GM23248 (cell line): ENCODE measurements around the gene SUN5. TPM values are rescaled to one million over a fixed set of nuclear protein-coding genes. Genes with fewer than 3 reads are reported as not detected.

Experiments used
- DNase-seq: peaks from one replicate; pipeline ENCODE4 v3.0.0-alpha.2; 2015
- H2AFZ ChIP-seq: fragments of 200-600 bp; sonication (generic); 2 replicates; pipeline ENCODE4 v1.6.1; 2016; ENCODE audit warnings: antibody characterized with exemption
- H3F3A ChIP-seq: fragments of 200-600 bp; sonication (generic); 2 replicates; pipeline ENCODE4 v1.6.1; 2016; ENCODE audit warnings: mild to moderate bottlenecking, antibody characterized with exemption, mixed run types; ENCODE audit not compliant: insufficient read depth
- H3K27ac ChIP-seq: fragments of 200-600 bp; sonication (generic); 2 replicates; pipeline ENCODE4 v1.5.1; 2016; ENCODE audit warnings: mild to moderate bottlenecking
- H3K27me3 ChIP-seq: fragments of 200-600 bp; sonication (generic); replicated peaks from 2 replicates; pipeline ENCODE4 v1.6.1; 2016; ENCODE audit warnings: mild to moderate bottlenecking; ENCODE audit not compliant: insufficient read depth
- H3K36me3 ChIP-seq: fragments of 200-600 bp; sonication (generic); 2 replicates; pipeline ENCODE4 v1.6.1; 2016; ENCODE audit warnings: low read depth, mild to moderate bottlenecking
- H3K4me1 ChIP-seq: fragments of 200-600 bp; sonication (generic); 2 replicates; pipeline ENCODE4 v1.6.1; 2016; ENCODE audit warnings: mild to moderate bottlenecking; ENCODE audit not compliant: insufficient read depth
- H3K4me2 ChIP-seq: fragments of 200-600 bp; sonication (generic); one replicate; pipeline ENCODE4 v1.6.1; 2016; ENCODE audit warnings: mild to moderate bottlenecking; ENCODE audit not compliant: unreplicated experiment
- H3K4me3 ChIP-seq: fragments of 200-600 bp; sonication (generic); 2 replicates; pipeline ENCODE4 v1.5.1; 2016; ENCODE audit warnings: mild to moderate bottlenecking
- H3K79me2 ChIP-seq: fragments of 200-600 bp; sonication (generic); 2 replicates; pipeline ENCODE4 v1.6.1; 2016; ENCODE audit warnings: mild to moderate bottlenecking; ENCODE audit not compliant: insufficient read depth
- H3K9ac ChIP-seq: fragments of 200-600 bp; sonication (generic); 2 replicates; pipeline ENCODE4 v1.6.1; 2016; ENCODE audit warnings: mild to moderate bottlenecking
- H3K9me2 ChIP-seq: fragments of 200-600 bp; sonication (generic); 2 replicates; pipeline ENCODE4 v1.6.1; 2016; ENCODE audit warnings: mixed run types, mild to moderate bottlenecking, moderate library complexity; ENCODE audit not compliant: insufficient read depth
- H3K9me3 ChIP-seq: fragments of 200-600 bp; sonication (generic); one replicate; pipeline ENCODE4 v1.6.1; 2017; ENCODE audit warnings: low read depth
- H4K20me1 ChIP-seq: fragments of 200-600 bp; sonication (generic); 2 replicates; pipeline ENCODE4 v1.6.0; 2016; ENCODE audit not compliant: insufficient read depth
- EZH2 ChIP-seq: fragments of 200-600 bp; sonication (generic); IDR thresholded peaks from 2 replicates; pipeline ENCODE4 v1.6.1; 2018; ENCODE audit warnings: antibody characterized with exemption, mild to moderate bottlenecking; ENCODE audit not compliant: insufficient read depth, poor library complexity, severe bottlenecking
- EZH2phosphoT487 ChIP-seq: fragments of 200-600 bp; sonication (generic); IDR thresholded peaks from 2 replicates; pipeline ENCODE4 v1.6.1; 2018; ENCODE audit warnings: antibody characterized with exemption, moderate library complexity, mild to moderate bottlenecking, low read depth; ENCODE audit not compliant: insufficient read depth
- WGBS, 2 experiments: methylation state at CpG; one replicate each; pipeline ENCODE4 v1.1.6; 2015 to 2017; ENCODE audit warnings: low lambda C conversion rate in 2 of 2, low coverage in 1 of 2; ENCODE audit errors: missing lambda C conversion rate in 2 of 2; 5-methylcytosine and 5-hydroxymethylcytosine counted together
- in situ Hi-C: fragments of 300-500 bp; cut with MboI; formaldehyde crosslinking; loops from 2 replicates; pipeline ENCODE4 v1.15.0; 2020
- polyA plus RNA-seq: library from polyadenylated mRNA; unstranded; fragments of >200 nt; fragmentation: Nextera tagmentation; extraction: Ambion mirVana; gene quantifications from 2 replicates; pipeline ENCODE4 v1.2.1, GENCODE V29; 2016
- total RNA-seq: library from RNA; depleted of rRNA; stranded (reverse); fragments of >200 nt; shearing (Covaris generic); gene quantifications from 2 replicates; pipeline ENCODE4 v1.2.3, GENCODE V29; 2014

SUN5 gene
- total and polyA plus RNA-seq, 2 experiments from 2014 or later, result not detected

DNA sequence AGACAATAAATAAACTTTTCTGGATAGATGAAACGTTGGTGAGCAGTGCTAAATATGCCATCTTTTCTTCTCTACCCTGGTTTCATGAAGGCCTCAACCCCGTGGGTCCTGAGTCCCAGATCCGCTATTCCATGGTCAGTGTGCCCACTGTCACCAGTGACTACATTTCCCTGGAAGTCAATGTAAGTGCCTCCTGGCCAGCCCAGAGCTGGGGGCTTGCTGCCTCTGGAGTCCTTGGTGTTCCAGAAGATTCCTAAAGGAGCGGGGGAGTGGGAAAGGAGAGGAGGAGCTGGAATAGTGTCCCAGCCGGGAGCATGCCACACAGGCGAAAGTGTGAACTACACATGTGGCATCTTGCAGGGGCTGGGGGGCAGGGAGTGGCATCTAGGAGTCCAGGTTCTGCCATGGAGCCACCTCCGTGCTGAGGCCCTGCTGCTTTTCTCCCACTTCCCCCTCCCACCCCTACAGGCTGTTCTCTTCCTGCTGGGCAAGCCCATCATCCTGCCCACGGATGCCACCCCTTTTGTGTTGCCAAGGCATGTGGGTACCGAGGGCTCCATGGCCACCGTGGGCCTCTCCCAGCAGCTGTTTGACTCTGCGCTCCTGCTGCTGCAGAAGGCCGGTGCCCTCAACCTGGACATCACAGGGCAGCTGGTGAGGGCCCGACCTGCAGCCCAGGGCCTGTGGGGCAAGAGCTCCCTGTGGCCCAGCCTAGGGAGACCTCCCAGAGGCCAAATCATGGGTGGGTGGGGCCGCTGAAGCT, 14.1 kb upstream of the SUN5 start:
- no peaks in the 10 kb centered on the region for H3K4me1 ChIP-seq
- H3K4me3 ChIP-seq, result no peak overlapping the region
- no peak overlapping the region for H3K27ac ChIP-seq
- H3K9me3 ChIP-seq, result no peaks in the 10 kb centered on the region
- no peaks in the 10 kb centered on the region for H3K9me2 ChIP-seq
- H3K4me2 ChIP-seq, result no peak overlapping the region
- TF ChIP-seq EZH2 (no peak), EZH2phosphoT487 (no peak)
- H3K27me3 ChIP-seq, result peaks cover 33% of the 10 kb centered on the region
- no peak for DNase-seq
- WGBS, 2 experiments, result 31 to 45% methylated on average over 12 to 14 of the region's 14 CpGs
- no peaks in the 10 kb centered on the region for H3K36me3 ChIP-seq
- H3F3A ChIP-seq, result no peaks in the 10 kb centered on the region
- H3K79me2 ChIP-seq, result no peaks in the 10 kb centered on the region
- no peak overlapping the region for H2AFZ ChIP-seq
- in situ Hi-C loops, result no loop called here
- H3K9ac ChIP-seq, result no peak overlapping the region
- H4K20me1 ChIP-seq, result no peaks in the 10 kb centered on the region

DNA sequence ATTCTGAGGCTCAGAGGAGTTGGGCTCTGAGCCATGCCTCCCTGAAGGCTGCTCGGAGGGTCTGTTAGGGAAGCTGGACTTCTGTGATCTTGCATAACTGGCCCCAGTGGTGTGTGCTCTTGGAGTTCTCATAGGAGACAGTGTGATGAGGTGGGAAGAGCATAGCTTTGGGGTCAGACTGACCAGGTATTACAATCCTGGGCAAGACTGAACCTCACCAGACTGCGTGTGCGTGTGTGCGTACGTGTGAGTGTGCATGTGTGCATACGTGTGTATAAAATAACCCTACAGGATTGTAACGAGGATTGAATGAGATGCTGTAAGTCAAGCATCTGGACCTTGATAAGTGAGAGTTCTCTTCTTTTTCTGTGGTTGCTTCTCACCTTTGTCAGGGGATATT, 13.3 kb upstream of the SUN5 start:
- Histone ChIP-seq H3K9me2 (no peaks in the 10 kb centered on the region), H3K4me2 (no peak overlapping the region), H3K9ac (no peak overlapping the region), H3K4me3 (no peak overlapping the region), H2AFZ (no peak overlapping the region), H3K4me1 (no peaks in the 10 kb centered on the region), H4K20me1 (no peaks in the 10 kb centered on the region), H3K36me3 (no peaks in the 10 kb centered on the region), H3K27ac (no peak overlapping the region), H3K79me2 (no peaks in the 10 kb centered on the region), H3K9me3 (no peaks in the 10 kb centered on the region), H3K27me3 (peaks cover 41% of the 10 kb centered on the region), H3F3A (no peaks in the 10 kb centered on the region)
- WGBS, 2 experiments, result 52 to 54% methylated on average over 7 of the region's 7 CpGs
- no peak for TF ChIP-seq EZH2phosphoT487
- no peak for TF ChIP-seq EZH2
- in situ Hi-C loops, result no loop called here
- DNase-seq, result no peak

DNA sequence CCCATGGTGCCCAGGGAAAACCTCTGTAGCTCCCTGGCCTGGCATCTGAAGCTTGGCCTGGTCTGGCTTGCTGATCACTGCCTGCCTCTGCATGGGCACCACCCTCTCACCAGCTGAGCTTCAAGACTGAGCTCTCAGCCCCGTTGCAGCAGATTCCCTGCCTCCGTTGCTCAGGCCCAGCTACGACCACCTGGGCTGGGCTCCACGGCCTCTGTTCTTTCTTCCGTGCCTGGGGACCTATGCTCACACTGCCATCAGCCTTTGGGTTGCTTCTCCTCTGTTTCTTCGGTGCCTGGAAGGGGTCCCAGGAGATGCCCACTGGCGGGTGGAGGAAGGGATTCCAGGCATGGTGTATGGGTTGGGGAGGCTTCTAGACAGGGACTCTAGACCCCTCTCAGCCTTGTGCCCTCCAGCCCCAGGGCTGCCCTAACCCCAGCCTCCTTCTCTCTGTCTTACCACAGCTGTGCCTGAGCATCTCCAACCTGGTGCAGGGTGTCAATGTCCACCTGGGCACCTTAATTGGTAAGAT, 12.4 kb upstream of the SUN5 start:
- WGBS, 2 experiments, result 19 to 23% methylated on average over 7 of the region's 7 CpGs
- no peaks in the 10 kb centered on the region for H4K20me1 ChIP-seq
- no peak overlapping the region for H3K27ac ChIP-seq
- in situ Hi-C loops, result no loop called here
- H3K36me3 ChIP-seq, result no peaks in the 10 kb centered on the region
- no peak overlapping the region for H2AFZ ChIP-seq
- no peaks in the 10 kb centered on the region for H3K9me2 ChIP-seq
- DNase-seq, result no peak
- no peaks in the 10 kb centered on the region for H3K9me3 ChIP-seq
- no peaks in the 10 kb centered on the region for H3K79me2 ChIP-seq
- TF ChIP-seq EZH2 (no peak), EZH2phosphoT487 (no peak)
- H3K9ac ChIP-seq, result no peak overlapping the region
- no peak overlapping the region for H3K4me3 ChIP-seq
- no peak overlapping the region for H3K4me2 ChIP-seq
- peaks cover 44% of the 10 kb centered on the region for H3K27me3 ChIP-seq
- H3K4me1 ChIP-seq, result no peaks in the 10 kb centered on the region
- no peaks in the 10 kb centered on the region for H3F3A ChIP-seq

DNA sequence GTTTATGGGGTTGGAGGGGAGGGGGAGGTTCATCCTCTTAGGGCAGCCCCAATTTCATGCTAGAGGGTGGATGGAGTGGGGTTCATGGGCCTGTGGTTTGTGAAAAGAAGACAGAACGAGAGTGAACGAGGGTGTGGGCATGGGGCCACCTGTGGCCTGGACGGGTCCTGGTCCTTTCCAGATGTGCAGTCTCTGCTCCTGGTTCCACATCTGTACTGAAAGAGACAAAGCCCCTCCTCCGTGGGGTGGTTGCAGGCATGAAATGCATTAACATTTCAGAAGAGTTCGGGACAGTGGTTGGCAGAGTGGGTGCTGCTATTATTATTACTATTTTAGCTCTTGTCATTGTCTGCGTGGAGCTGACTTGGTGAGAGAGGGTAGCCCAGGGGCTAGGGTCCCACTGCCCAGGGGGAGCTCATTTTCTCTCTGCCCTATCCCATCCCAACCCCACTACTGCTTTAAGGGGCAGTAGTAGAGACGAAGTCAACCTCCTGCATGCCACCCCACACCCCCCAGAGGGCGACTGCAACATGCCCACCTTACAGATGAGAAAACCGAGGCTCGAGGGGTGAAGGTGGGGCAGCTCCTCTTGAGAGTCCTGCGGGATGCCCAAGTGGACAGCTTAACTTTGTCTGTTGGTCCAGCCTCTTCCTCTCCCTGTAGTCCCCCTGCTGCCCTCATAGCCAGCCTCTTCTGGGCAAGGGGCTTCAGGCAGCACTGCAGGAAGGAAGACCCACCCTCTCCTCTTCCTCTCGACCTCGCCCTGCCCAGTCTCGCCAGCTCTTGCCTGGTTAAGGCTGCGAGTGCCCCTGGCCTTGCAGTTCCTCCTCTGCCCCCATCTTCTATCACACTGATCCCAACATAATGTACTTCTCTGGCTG, 11.7 kb upstream of the SUN5 start:
- no peaks in the 10 kb centered on the region for H3F3A ChIP-seq
- no peaks in the 10 kb centered on the region for H4K20me1 ChIP-seq
- H3K4me1 ChIP-seq, result no peaks in the 10 kb centered on the region
- no peak overlapping the region for H3K4me2 ChIP-seq
- peaks cover 49% of the 10 kb centered on the region for H3K27me3 ChIP-seq
- DNase-seq, result no peak
- no peaks in the 10 kb centered on the region for H3K79me2 ChIP-seq
- in situ Hi-C loops, result no loop called here
- H3K4me3 ChIP-seq, result no peak overlapping the region
- WGBS, 2 experiments, result 17 to 20% methylated on average over 15 of the region's 15 CpGs
- no peak overlapping the region for H2AFZ ChIP-seq
- H3K36me3 ChIP-seq, result no peaks in the 10 kb centered on the region
- TF ChIP-seq EZH2phosphoT487 (no peak), EZH2 (no peak)
- H3K9me3 ChIP-seq, result no peaks in the 10 kb centered on the region
- no peak overlapping the region for H3K27ac ChIP-seq
- H3K9me2 ChIP-seq, result no peaks in the 10 kb centered on the region
- no peak overlapping the region for H3K9ac ChIP-seq
